Esophagus muscularis mucosa (tissue), 3 donors: ENCODE measurements around the gene NFATC2IP.
A peak's percentile ranks its signal among the peaks of the same experiment; 100 is the strongest.

Source experiments
- POLR2AphosphoS5 ChIP-seq, 2 donors: sonication (generic); formaldehyde crosslinking; IDR thresholded peaks; one replicate each; pipeline ENCODE4 v1.6.1; 2017; ENCODE audit warnings: antibody characterized with exemption in 2 of 2
- TF ChIP-seq, protein P1 (sequence below), 3 experiments: fragments of 200-600 bp in 2 of 3; fragments of 450-650 bp in 1 of 3; sonication (generic) in 2 of 3; IDR thresholded peaks; one replicate each; pipeline ENCODE4 v1.5.1; 2017 to 2019; ENCODE audit warnings: antibody characterized with exemption in 3 of 3, mild to moderate bottlenecking in 2 of 3, moderate library complexity in 1 of 3

DNA sequence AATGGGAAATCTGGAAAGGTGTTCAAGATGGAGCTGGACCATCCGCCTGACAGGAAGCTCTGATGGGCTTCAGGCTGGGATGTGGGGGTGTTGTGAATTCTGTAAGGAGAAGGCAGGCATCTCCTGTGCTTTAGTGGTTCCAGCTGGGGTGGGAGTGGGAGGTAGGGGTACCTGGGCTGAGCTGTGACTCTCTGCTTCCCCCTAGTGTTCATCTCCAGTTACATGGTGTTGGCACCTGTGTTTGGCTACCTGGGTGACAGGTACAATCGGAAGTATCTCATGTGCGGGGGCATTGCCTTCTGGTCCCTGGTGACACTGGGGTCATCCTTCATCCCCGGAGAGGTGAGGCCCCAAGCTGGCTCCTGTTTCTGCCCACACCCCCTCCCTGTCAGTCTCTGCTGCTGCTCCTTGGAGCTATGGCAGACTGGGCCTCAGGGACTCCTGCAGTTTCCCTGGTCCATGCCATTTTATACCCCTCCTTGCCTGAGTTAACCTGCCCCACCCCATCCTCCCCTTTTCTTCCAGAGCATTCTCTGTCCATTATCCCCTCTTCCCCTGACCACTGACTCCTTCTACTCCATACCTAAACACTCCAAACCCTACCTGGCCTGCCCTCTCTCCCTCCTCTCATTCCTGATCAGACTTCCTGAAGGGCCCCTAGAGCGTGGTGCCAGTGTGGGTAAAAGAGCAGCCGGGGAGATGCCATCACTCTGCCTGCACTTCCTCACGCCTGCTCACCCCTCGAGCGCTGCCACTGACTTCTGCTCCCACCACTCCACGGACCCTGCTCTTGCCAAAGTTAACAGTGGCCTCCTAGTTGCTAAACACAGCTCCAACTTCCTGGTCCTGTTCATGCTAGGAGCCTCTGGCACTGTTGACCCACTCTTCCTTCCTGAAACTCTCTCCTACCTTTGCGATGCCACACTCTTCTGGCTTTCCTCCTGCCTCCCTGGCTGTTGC is 27.2 kb downstream of the NFATC2IP start:
- TF ChIP-seq, protein P1, sequence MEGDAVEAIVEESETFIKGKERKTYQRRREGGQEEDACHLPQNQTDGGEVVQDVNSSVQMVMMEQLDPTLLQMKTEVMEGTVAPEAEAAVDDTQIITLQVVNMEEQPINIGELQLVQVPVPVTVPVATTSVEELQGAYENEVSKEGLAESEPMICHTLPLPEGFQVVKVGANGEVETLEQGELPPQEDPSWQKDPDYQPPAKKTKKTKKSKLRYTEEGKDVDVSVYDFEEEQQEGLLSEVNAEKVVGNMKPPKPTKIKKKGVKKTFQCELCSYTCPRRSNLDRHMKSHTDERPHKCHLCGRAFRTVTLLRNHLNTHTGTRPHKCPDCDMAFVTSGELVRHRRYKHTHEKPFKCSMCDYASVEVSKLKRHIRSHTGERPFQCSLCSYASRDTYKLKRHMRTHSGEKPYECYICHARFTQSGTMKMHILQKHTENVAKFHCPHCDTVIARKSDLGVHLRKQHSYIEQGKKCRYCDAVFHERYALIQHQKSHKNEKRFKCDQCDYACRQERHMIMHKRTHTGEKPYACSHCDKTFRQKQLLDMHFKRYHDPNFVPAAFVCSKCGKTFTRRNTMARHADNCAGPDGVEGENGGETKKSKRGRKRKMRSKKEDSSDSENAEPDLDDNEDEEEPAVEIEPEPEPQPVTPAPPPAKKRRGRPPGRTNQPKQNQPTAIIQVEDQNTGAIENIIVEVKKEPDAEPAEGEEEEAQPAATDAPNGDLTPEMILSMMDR (IDR thresholded peaks at IDR 0.05) = peak in 1 of 3 experiments; percentile 8
- no peak for TF ChIP-seq POLR2AphosphoS5 (IDR thresholded peaks at IDR 0.05)
